Mesothelial cell of epicardium (in vitro differentiated cells): ENCODE measurements around the gene TMEM97. TPM values are rescaled to one million over a fixed set of nuclear protein-coding genes. Genes with fewer than 3 reads are reported as not detected.

Experiments used
- DNase-seq, 2 experiments: peaks; one replicate each; pipeline ENCODE4 v3.0.0; 2021; ENCODE audit warnings: low spot score in 2 of 2; ENCODE audit not compliant: unreplicated experiment in 2 of 2
- H3K27ac Mint-ChIP-seq: 2 replicates; pipeline ENCODE4 v1.8.0; 2021; ENCODE audit warnings: mixed read lengths
- H3K27me3 Mint-ChIP-seq: 2 replicates; pipeline ENCODE4 v1.8.0; 2021; ENCODE audit warnings: low read depth, mixed read lengths
- H3K36me3 Mint-ChIP-seq: 2 replicates; pipeline ENCODE4 v1.8.0; 2021; ENCODE audit warnings: mixed read lengths
- H3K4me1 Mint-ChIP-seq: 2 replicates; pipeline ENCODE4 v1.8.0; 2021; ENCODE audit warnings: mixed read lengths
- H3K4me3 Mint-ChIP-seq: 2 replicates; pipeline ENCODE4 v1.8.0; 2021; ENCODE audit warnings: mild to moderate bottlenecking, moderate library complexity, mixed read lengths
- H3K9me3 Mint-ChIP-seq: 2 replicates; pipeline ENCODE4 v1.8.0; 2021; ENCODE audit warnings: mixed read lengths
- total RNA-seq: library from RNA; stranded (reverse); gene quantifications from 3 replicates; pipeline ENCODE4 v1.2.1, GENCODE V29; 2021
- TF ChIP-seq, protein P1 (sequence below): fragments of 200-600 bp; sonication (generic); IDR thresholded peaks from one replicate; pipeline ENCODE4 v1.5.0; 2021; ENCODE audit warnings: antibody characterized with exemption; ENCODE audit not compliant: unreplicated experiment

TMEM97 gene
- total RNA-seq, 1 donor from 2014 or later: 43.3 TPM

GRCh38 chr17:28340374-28340773 lies 21.4 kb downstream of the TMEM97 start:
- peaks cover 7% of the 10 kb centered on the region for H3K36me3 Mint-ChIP-seq
- no peaks in the 10 kb centered on the region for H3K9me3 Mint-ChIP-seq
- no peaks in the 10 kb centered on the region for H3K27me3 Mint-ChIP-seq
- H3K27ac Mint-ChIP-seq: no peak overlapping the region
- no peak for DNase-seq
- peaks cover 17% of the 10 kb centered on the region for H3K4me1 Mint-ChIP-seq
- TF ChIP-seq, protein P1, sequence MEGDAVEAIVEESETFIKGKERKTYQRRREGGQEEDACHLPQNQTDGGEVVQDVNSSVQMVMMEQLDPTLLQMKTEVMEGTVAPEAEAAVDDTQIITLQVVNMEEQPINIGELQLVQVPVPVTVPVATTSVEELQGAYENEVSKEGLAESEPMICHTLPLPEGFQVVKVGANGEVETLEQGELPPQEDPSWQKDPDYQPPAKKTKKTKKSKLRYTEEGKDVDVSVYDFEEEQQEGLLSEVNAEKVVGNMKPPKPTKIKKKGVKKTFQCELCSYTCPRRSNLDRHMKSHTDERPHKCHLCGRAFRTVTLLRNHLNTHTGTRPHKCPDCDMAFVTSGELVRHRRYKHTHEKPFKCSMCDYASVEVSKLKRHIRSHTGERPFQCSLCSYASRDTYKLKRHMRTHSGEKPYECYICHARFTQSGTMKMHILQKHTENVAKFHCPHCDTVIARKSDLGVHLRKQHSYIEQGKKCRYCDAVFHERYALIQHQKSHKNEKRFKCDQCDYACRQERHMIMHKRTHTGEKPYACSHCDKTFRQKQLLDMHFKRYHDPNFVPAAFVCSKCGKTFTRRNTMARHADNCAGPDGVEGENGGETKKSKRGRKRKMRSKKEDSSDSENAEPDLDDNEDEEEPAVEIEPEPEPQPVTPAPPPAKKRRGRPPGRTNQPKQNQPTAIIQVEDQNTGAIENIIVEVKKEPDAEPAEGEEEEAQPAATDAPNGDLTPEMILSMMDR: no peak
- no peak overlapping the region for H3K4me3 Mint-ChIP-seq

GRCh38 chr17:28341516-28341915 lies 22.5 kb downstream of the TMEM97 start:
- no peak overlapping the region for H3K4me3 Mint-ChIP-seq

GRCh38 chr17:28342313-28342712 lies 23.3 kb downstream of the TMEM97 start:
- no peak for DNase-seq
- peaks cover 5% of the 10 kb centered on the region for H3K4me1 Mint-ChIP-seq
- H3K4me3 Mint-ChIP-seq: no peak overlapping the region
- peaks cover 15% of the 10 kb centered on the region for H3K36me3 Mint-ChIP-seq
- no peak overlapping the region for H3K27ac Mint-ChIP-seq
- no peaks in the 10 kb centered on the region for H3K9me3 Mint-ChIP-seq
- no peaks in the 10 kb centered on the region for H3K27me3 Mint-ChIP-seq
- TF ChIP-seq, protein P1: no peak

More at GRCh38 chr17:28341516-28341915, 22.5 kb downstream of the TMEM97 start:
- DNase-seq: no peak
- Mint-ChIP-seq H3K9me3 (no peaks in the 10 kb centered on the region), H3K4me1 (peaks cover 13% of the 10 kb centered on the region), H3K36me3 (peaks cover 9% of the 10 kb centered on the region), H3K27me3 (no peaks in the 10 kb centered on the region), H3K27ac (no peak overlapping the region)
- TF ChIP-seq, protein P1: no peak

GRCh38 chr17:28343491-28343932 lies 24.5 kb downstream of the TMEM97 start:
- no peak for DNase-seq
- H3K27ac Mint-ChIP-seq: no peak overlapping the region
- H3K4me1 Mint-ChIP-seq: no peaks in the 10 kb centered on the region
- TF ChIP-seq, protein P1: no peak
- peaks cover 19% of the 10 kb centered on the region for H3K36me3 Mint-ChIP-seq
- H3K4me3 Mint-ChIP-seq: no peak overlapping the region
- no peaks in the 10 kb centered on the region for H3K9me3 Mint-ChIP-seq
- H3K27me3 Mint-ChIP-seq: no peaks in the 10 kb centered on the region

DNA sequence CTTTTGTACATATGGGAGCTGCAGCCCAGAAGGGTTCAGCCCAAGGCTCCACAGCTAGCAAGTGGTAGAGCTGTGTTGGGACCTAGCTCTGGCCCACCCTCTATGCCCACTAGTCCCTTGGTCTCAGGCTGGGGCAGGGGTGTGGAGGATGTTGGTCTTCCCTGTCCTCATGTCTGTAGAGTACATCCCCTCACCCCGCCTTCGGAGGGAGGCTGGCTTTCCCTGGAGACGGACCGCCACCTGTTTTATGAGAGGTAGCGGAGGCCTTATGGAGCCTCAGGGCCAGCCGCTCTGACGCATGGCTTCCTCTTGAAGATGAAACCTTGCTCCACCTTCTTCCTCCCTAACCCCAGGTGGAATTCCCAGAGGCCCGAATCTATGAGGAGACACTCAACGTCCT lies 25.0 kb downstream of the TMEM97 start:
- no peak for DNase-seq
- H3K4me3 Mint-ChIP-seq: no peak overlapping the region
- H3K36me3 Mint-ChIP-seq: peaks cover 23% of the 10 kb centered on the region
- H3K4me1 Mint-ChIP-seq: no peaks in the 10 kb centered on the region
- H3K27me3 Mint-ChIP-seq: no peaks in the 10 kb centered on the region
- no peaks in the 10 kb centered on the region for H3K9me3 Mint-ChIP-seq
- TF ChIP-seq, protein P1: no peak
- no peak overlapping the region for H3K27ac Mint-ChIP-seq

DNA sequence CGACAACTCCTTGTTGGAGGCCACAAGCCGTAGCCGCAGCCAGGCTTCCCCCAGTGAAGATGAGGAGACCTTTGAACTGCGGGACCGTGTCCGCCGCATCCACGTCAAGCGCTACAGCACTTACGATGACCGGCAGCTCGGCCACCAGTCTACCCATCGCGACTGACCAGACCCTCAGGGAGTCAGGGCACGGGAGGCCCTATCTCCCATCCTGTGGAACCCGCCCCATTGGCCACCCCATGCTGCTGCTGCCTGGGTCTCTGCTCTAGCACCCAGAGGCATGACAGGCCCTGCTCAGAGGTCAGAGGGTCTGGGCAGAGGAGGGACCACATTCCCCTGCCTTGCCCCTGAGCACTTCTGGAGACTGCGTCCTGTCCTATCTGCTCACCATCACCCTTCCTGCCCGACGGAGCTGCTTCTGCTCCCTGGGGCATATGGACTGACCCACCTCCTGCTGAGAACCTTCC lies 25.5 kb downstream of the TMEM97 start:
- Mint-ChIP-seq H3K27me3 (no peaks in the 10 kb centered on the region), H3K9me3 (no peaks in the 10 kb centered on the region), H3K4me3 (no peak overlapping the region), H3K36me3 (peaks cover 23% of the 10 kb centered on the region), H3K4me1 (no peaks in the 10 kb centered on the region), H3K27ac (no peak overlapping the region)
- DNase-seq: no peak
- TF ChIP-seq, protein P1: no peak
